Measurements from ENCODE around the gene CPM.

CPM gene

DNA sequence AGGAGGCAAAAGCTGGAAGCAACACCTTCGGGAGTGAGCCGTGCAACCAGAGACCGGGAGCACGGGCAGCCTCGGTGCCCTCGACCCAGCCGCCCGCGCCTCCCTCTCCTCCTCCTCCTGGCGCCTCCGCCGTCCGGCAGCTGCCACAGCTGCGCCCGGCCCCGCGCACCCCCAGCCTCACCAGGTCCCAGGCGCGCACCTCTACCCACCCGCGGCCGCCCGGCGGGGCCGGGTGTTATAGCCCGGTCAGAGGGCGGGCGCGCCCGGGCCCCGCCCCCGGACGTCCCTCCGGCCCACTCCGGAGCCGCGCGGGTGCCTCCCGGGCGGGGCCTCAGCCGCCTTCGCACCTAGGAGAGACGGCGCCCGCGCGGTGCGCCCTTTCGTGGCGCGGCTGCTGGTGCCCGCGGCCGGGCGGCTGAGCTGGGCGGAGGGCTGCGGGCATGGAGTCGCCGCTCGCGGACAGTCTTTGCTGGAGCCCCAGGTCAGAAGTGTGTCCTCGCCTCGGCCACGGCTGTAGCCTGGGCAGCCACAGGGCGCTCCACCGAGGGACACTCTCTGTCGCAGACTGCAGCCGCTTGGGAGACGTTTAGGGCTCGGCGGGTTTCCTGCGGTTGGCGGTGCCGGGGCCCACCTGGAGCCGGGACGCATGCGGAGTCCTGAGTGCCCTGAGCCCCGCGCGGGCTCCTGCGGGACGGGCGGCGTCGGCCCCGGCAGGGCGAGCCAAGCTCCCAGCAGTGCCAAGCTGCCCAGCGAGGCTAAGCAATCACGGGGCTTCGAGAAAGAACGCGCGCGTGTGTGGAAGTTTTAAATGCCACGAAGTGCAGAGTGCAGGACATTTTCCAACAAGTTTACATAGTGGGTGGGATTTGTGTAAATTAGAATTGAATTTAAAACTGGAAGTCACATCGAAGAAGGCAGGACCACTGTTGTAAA is at the start of gene CPM:
Gene CPM, minus strand, starts transcription at position 211 of the 933 bp plus-strand sequence. CDS start 334 bp downstream, outside the sequence.
- peak; percentile 69 for DNase-seq (ENCODE audit: low spot score)

DNA sequence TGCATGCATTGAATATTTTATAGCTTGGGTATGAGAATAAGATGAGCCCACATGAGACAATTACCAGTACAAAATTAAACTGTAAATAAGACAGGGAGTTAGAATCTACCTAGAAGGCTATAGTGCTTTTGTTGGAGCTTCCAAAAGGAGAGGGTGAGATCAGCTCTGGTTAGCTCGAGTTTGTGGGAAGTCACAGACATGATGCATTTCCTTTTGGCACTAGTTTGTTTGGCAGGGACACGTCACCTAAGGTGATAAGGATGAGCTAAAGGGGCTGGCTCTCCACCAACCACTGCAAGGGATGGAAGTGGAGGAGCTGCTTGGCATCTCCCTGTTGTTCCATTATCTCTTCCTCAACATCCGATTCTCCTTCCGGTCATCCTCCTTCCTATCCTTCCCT is 48.5 kb upstream of the CPM start:
- DNase-seq (ENCODE audit: low spot score), result no peak

- DNase-seq (ENCODE audit: low spot score), result no peak
Observed at GRCh38 chr12:68980476-68981212, 47.7 kb upstream of the CPM start.

DNA sequence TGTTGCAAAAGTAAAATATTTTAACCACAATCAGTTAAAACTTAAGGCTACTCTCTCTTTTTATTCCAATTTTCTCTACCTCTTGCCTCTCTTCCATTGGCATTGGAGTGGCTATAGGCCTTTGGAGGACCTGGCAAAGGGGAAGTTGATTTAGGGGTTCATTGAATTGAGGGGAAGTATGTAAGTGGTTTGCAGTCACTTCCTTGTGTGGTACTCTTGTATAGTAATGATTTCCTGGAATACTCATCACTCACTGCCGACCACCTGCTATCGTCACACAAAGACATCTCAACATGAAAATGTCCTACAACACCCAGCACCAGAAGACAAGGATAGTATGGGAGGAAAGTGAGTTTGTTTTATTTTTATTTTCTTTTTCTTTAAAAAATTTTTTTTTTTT is 45.7 kb upstream of the CPM start:
- DNase-seq (ENCODE audit: low spot score), result no peak

GRCh38 chr12:68977909-68978610 is 45.1 kb upstream of the CPM start:
- no peak for DNase-seq (ENCODE audit: low spot score)

DNA sequence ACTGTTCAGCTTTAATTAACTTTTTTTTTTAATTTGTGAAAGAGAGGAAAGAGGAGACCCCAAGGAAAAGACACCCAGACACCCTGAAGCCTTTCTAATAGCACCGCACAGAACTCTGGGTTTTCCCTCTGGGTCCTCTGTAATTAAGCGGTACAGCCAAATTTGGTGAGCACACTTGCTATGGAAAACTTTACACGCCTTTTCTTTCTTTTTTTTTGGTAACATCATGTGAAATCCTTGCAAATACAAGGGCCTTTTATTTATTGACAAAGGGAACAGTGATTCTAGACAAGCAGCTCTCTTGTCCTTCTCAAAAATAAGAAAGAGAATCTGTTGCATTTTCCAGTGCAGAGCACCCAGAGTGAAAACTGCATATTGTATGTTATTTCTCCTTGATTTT is 44.4 kb upstream of the CPM start:
- DNase-seq (ENCODE audit: low spot score), result no peak

DNA sequence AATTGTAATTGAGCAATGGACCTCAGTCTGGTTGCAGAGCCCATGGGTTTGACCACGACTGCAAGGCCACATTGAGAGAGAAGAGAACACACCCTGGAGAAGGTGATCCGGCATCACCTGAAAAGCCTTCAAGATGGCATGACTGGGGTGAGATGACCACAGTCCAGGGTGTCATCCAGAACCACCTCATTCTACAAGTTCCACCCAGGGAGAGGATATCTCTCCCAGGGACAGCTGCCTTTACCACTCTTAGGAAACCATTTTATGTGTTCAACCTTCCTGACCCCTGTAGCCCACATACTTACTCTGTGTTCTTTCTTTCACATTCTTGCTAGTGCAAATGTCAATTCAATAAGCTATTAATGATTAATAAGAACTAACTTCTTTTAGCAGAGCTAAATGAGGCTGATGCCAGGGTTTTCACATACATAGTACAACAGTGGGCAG is 43.4 kb upstream of the CPM start:
- no peak for DNase-seq (ENCODE audit: low spot score)

DNA sequence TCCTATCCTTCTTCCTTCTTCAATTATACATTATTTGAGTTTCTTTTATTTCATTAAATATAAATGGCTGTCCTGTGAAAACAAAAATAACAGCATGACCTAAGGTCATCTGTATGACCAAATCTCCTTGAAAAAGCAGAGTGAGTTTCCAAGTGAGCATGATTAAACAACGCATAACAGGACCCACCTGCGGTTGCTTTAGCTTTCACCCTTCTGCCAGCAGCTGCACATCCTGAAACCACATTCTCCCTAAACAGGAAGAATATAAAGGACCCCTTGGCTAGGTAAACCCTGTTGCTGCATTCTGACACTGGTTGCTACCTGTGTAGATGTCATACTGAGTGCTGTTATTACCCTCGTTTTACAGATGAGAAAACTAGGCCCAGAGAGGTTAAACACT is 42.8 kb upstream of the CPM start:
- DNase-seq (ENCODE audit: low spot score), result no peak

DNA sequence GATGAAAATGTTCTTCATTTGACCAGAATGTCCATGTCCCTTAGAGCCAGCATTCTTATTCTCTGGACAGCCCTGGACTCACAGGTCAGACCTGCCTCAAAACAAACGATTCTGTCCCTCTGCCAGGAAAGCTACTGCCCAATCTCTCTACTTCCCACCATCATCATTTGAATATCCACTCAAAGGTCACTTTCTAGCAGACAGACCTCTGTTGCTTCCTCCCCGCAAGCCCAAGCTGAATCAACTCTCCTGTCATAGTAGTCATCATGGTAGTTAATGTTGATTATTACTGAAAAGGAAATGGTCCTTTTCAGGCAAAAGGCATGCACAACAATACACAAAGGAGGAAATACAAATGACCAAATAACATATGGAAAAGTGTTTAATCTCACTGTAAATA is 39.6 kb upstream of the CPM start:
- no peak for DNase-seq (ENCODE audit: low spot score)

DNA sequence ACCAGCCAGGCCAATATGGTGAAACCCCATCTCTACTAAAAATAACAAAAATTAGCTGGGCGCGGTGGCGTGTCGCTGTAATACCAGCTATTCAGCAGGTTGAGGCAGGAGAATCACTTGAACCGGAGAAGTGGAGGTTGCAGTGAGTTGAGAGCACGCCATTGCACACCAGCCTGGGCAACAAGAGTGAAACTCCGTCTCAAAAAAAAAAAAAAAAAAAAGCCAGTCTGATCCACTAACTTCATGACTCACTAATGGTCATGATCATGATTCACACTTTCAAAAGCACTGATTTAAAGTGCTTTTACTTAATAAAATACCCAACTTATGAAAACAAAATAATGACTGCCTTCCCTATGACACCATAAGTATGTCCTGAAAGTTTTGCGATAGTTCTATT is 38.4 kb upstream of the CPM start:
- no peak for DNase-seq (ENCODE audit: low spot score)

- DNase-seq (ENCODE audit: low spot score), result no peak
Observed at GRCh38 chr12:68970951-68971350, 38.0 kb upstream of the CPM start.

DNA sequence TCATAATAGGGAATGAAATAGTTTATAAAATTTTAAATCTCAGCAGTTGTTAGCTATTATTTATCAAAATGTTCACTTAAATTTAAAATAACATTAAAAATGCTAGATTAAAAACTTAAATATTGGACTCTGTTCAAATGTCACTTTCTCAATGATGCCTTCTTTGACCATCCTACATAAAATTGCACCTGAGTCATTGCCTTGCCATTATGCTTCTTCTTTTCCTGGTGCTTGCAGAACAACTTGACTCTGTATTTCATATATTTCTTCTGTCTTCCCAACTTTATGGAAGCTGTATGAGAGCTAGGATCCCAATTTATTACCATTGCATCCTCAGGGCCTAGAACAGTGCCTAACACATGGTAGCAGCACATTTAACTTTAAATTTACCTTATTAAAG is 37.3 kb upstream of the CPM start:
- no peak for DNase-seq (ENCODE audit: low spot score)

DNA sequence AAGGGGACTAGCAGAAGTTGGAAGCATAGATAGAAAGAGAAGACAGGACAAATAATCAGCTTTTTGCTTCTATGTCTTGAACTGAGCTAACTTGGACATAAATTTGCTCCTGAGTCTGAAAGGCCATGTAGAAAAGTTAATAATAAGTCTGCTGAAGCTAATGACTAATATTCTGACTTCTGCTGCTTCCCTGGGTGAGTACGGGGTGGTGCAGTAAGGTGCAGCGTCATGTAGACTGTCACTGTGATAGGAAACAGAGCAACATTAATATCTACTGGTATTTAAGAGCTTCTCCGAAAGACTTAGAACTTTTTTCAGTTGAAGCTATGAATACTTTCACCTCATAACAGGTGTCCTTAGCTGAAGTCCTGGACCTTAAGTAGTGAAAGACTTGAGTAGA is 34.1 kb upstream of the CPM start:
- DNase-seq (ENCODE audit: low spot score), result no peak

- DNase-seq (ENCODE audit: low spot score), result no peak
Observed at GRCh38 chr12:68963856-68964745, 31.1 kb upstream of the CPM start.

DNA sequence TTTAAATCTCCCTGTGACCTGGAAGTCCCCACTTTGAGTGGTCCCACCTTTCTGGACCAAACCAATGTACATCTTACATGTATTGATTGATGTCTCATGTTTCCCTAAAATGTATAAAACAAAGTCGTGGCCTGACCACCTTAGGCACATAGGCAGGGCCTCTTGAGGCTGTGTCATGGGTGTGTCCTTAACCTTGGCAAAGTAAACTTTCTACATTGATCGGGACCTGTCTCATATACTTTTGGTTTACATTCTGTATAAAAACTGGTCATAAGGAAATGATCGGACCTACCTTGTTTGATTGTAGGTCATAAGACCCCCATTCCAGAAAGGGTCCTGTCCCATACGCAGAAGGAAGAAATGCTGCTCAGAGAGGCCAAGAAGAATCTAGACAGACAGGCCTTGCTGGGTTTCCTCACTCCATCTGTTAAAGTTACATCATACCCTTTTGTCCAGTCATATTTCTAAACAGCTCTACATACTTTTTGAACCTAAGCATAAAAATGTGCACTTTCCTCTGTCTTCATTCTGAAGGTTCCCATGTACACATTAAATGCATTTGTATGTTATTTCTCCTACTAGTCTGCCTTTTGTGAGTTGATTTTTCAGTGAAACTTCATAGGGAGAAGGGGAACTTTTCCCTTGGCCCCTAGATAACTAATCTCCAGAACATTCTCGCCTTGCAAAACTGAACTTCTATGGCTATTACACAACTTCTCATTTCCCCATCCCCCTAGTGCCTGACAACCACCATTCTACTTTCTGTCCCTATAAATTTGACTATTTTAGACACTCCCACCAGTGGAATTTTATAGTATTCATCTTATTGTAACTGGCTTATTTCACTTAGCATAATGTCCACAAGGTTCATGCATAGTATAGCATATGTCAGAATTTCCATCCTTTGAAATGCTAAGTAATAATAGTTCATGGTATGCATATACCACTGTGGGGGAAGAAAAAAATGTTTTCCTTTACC is 30.2 kb upstream of the CPM start:
- no peak for DNase-seq (ENCODE audit: low spot score)

GRCh38 chr12:68959891-68960464 is 27.0 kb upstream of the CPM start:
- DNase-seq (ENCODE audit: low spot score), result no peak

DNA sequence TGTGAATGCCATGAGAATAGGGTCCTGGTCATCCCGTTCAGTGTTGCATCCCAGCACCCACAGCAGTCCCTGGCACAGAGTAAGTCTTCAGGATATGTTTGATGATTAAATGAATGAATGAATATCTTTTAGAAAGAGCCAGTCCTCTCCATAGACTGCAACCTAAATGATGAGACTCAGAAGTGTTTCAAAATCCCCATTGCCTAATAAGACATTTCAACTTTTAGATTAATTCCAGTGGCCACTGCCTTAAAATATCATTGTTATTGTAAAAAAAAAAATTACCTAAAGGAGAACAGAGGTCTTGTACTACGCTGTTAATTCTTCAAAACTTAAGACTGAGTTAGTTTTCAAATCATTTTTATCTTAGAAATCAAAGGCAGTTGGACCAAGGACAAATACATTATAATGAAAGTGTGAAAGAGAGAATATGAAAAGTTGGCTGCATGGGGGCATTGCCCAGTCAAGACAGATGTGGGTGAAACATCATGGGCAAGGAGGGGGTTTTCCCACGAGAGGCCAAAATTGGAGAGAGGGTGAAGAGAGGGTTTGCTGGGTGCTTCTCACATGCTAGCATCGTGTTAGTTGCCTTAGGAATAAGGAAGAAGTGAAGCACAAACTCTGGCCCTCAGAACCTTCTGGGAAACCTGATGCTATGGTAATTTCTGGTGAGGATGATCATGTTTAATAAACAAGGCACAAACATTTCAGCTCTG is 26.3 kb upstream of the CPM start:
- peak; percentile 16 for DNase-seq (ENCODE audit: low spot score)

GRCh38 chr12:68958322-68958721 is 25.4 kb upstream of the CPM start:
- DNase-seq (ENCODE audit: low spot score), result peak; percentile 83

DNA sequence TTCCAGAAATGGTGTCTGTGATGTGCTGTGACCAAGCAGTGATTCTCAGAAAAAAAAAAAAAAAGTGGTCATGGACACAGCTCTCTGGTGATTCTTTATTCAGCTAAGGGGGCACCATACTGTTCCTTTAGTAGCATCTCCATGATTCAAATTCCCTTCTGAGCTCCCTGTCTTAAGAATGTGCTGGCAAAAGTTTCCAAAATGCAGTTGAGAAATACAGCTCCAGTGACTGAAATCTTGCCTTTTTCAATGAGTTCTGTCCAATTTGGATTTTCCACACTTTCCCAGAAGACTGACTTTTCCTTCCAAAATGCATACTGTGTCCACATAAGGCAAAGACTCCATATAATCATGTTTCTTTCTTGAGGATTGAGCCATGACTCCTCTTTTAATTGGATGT is 24.3 kb upstream of the CPM start:
- no peak for DNase-seq (ENCODE audit: low spot score)
